Activated naive CD8-positive, alpha-beta T cell (primary cell): ENCODE data around the gene CFP.

Experiments
- H3K27ac Mint-ChIP-seq: one replicate; pipeline ENCODE4 v1.8.0; 2021; ENCODE audit warnings: mixed read lengths
- H3K27me3 Mint-ChIP-seq: one replicate; pipeline ENCODE4 v1.8.0; 2021; ENCODE audit warnings: mixed read lengths
- H3K36me3 Mint-ChIP-seq: one replicate; pipeline ENCODE4 v1.8.0; 2021; ENCODE audit warnings: mixed read lengths
- H3K4me1 Mint-ChIP-seq: one replicate; pipeline ENCODE4 v1.8.0; 2021; ENCODE audit warnings: low read depth, mixed read lengths
- H3K4me3 Mint-ChIP-seq: one replicate; pipeline ENCODE4 v1.8.0; 2021; ENCODE audit warnings: mild to moderate bottlenecking, mixed read lengths
- H3K9me3 Mint-ChIP-seq: one replicate; pipeline ENCODE4 v1.8.0; 2021; ENCODE audit warnings: low read depth, mixed read lengths

Gene CFP

DNA sequence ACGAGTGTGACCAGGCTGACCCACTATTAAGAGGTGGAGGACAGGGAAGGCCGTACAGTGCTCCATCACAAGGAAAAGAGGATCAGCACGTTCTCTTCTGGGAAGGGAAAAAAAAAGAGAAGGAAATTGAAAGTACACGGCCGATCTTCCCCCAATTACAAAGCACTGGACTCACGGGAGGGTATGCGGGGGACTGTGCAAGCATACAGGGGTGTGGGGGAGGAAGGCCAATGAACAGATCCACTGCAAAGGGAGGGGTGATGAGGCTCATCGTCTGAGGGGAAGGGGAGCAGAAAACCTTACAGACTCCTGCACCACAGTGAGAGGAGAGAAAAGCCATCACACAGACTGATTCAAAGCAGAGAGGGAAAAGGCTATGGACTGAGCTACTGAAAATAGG, 19.5 kb upstream of the CFP start:
- Mint-ChIP-seq H3K27me3 (no peaks in the 10 kb centered on the region), H3K4me1 (peaks cover 53% of the 10 kb centered on the region), H3K36me3 (peaks cover 3% of the 10 kb centered on the region), H3K4me3 (peak overlapping the region; percentile 89), H3K9me3 (no peaks in the 10 kb centered on the region), H3K27ac (peak overlapping the region; percentile 82)

DNA sequence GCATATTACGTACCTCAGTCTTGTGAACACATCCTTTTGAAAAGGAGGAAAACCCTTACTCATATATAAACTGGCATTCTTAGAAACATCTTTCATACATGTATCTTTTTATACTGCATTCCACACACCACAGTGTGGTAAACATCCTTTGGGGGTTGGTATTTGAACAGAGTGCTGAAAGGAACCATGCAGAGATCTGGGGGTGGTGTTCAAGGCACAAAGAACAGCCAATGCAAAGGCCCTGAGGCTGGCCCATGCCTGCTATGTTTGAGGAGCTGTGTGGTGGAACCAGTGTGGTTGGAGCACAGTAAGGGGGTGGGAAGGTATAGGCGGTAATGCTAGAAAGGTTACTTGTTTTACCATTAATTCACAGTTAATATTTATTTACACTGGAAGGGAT, 18.6 kb upstream of the CFP start:
- Mint-ChIP-seq H3K4me3 (peak overlapping the region; percentile 89), H3K4me1 (peaks cover 54% of the 10 kb centered on the region), H3K27ac (peak overlapping the region; percentile 82), H3K9me3 (no peaks in the 10 kb centered on the region), H3K36me3 (peaks cover 3% of the 10 kb centered on the region), H3K27me3 (no peaks in the 10 kb centered on the region)

DNA sequence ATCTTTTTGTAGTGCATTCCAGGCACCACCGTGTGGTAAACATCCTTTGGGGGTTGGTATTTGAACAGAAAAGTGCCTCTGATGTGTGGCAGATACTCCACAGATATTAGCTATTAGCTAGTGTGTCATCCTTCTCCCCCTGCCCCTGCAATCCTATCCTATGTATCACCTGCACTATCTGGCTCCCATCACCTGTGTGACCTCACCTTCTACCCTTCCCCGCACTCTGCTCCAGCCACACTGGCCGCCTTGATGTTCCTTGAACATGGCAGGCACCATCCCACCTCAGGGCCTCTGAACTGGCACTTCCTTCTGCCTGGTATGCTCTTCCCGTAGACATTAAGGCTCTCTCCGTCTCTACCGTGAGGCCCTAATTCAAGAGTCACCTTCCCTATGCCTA, 16.9 kb upstream of the CFP start:
- Mint-ChIP-seq H3K4me1 (peaks cover 51% of the 10 kb centered on the region), H3K9me3 (no peaks in the 10 kb centered on the region), H3K27ac (peak overlapping the region; percentile 46), H3K4me3 (no peak overlapping the region), H3K36me3 (peaks cover 3% of the 10 kb centered on the region), H3K27me3 (no peaks in the 10 kb centered on the region)

DNA sequence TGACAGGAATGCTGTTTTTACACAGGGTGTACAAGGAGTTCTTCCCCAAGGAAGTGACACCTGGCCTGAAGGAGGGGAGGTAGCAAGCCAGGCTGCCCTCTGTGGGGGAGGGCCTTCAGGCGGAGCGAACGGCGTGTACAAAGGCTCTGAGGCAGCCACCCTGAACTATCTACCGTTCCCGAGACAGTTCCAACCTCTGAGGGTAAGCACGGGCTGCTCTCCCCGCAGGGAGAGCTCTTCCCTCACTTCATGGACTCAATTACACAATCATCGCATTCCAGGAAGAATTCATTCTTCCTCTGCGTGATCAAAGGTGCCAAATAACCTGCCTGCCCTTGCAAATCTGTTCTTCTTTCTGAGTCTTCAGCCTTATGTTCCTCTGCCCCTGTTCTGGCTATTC, 15.8 kb upstream of the CFP start:
- no peaks in the 10 kb centered on the region for H3K9me3 Mint-ChIP-seq
- H3K36me3 Mint-ChIP-seq: no peaks in the 10 kb centered on the region
- H3K27ac Mint-ChIP-seq: no peak overlapping the region
- no peaks in the 10 kb centered on the region for H3K27me3 Mint-ChIP-seq
- H3K4me3 Mint-ChIP-seq: no peak overlapping the region
- H3K4me1 Mint-ChIP-seq: peaks cover 43% of the 10 kb centered on the region

DNA sequence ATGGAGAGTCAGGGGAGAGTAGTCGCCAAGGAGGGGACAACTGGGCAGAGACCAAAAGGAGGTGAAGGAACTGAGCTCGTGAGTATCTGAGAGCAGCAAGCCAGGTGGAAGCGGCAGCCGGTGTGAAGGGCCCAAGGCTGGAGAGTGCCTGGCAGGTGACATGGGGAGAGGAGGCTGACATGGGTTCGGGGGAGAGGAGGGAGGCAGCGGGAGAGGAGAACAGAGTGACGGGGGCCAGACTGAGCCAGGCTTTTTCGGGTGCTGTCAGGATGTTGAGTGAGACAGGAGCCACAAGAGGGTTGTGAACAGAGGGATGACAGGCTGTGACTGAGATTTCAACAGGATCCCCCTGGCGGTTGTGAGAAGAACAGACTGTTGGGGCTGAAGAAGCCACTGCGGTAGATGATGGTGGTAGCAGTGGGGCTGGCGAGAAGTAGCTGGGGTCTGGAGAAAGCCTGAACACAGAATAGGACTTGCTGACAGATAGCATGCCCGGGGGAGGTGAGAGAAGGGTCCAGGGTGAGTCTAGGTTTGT, 14.9 kb upstream of the CFP start:
- H3K36me3 Mint-ChIP-seq: peaks cover 6% of the 10 kb centered on the region
- H3K4me3 Mint-ChIP-seq: no peak overlapping the region
- H3K4me1 Mint-ChIP-seq: peaks cover 43% of the 10 kb centered on the region
- H3K27me3 Mint-ChIP-seq: no peaks in the 10 kb centered on the region
- H3K9me3 Mint-ChIP-seq: no peaks in the 10 kb centered on the region
- H3K27ac Mint-ChIP-seq: peak overlapping the region; percentile 54

DNA sequence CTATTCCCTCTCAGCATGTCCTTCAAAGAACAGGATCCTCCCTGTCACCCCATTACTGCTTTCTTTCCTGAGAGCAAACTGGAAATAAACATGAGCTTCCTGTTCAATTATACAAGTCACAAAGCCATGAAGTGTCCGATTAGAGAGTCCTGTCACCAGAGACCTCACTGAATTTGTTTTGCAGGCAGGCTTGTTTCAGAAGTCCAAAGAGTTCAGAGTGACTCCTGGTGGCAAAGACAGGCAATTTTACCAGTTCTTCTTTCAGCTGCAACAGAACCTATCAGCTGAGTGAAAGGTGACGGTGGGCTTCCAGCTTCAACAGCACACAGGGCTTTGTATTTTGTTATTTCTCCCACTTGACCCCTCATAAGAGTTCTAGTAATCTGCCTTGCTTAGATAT, 14.2 kb upstream of the CFP start:
- H3K4me1 Mint-ChIP-seq: peaks cover 37% of the 10 kb centered on the region
- H3K36me3 Mint-ChIP-seq: peaks cover 7% of the 10 kb centered on the region
- H3K27ac Mint-ChIP-seq: no peak overlapping the region
- H3K4me3 Mint-ChIP-seq: no peak overlapping the region
- no peaks in the 10 kb centered on the region for H3K9me3 Mint-ChIP-seq
- no peaks in the 10 kb centered on the region for H3K27me3 Mint-ChIP-seq

DNA sequence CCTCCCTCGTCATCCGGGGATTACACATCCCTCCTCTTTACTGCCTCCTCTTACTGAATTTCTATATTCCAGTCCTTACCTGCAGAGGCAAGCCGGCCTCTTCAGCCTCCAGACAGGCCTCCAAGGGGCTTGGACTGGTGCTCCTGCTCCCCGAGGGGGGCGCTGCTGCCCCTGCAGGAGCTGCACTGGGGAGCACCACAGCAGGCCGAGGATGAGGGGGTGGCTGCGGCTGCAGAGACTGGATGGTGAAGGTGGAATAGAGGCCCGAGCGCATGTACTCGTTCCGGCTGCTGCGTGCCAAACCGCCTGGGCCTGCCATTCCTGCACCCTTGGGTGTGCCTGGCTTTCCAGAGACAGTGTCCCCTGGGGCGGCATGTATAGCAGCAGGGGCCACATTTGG, 9.1 kb upstream of the CFP start:
- Mint-ChIP-seq H3K36me3 (peaks cover 7% of the 10 kb centered on the region), H3K4me3 (no peak overlapping the region), H3K9me3 (no peaks in the 10 kb centered on the region), H3K27me3 (no peaks in the 10 kb centered on the region), H3K27ac (peak overlapping the region; percentile 54), H3K4me1 (peaks cover 12% of the 10 kb centered on the region)

DNA sequence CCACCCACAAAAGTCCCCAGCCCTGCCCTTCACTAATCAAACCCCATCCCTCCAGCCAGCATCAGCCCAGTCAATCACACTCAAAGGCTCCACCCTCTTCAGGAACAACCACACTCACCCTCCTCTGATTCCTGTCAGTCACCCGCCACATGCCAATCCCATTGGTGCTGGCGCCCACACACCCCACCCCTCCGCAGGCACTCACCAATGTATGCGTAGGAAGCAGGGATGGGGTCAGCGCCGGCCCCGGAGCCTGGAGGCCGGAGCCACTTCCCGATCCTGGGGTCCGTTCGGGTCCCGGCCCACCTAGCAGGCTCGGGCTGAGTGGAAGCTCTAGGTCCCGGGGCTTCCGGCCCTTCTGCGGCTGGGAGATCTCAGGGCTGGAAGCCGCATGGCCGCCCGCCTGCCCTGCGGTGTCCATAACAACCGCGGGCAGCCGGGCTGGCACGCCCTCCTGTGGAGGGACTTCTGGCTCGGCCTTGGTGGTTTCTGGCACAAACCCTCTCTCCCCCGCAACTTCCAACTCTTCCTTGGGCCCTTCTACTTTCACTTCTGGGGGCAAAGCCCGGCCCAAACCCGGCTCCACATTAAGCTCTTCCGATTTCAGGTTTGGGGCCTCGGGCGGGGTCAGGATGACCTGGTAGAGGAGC, 7.9 kb upstream of the CFP start:
- Mint-ChIP-seq H3K27ac (no peak overlapping the region), H3K9me3 (no peaks in the 10 kb centered on the region), H3K36me3 (peaks cover 7% of the 10 kb centered on the region), H3K4me1 (peaks cover 12% of the 10 kb centered on the region), H3K27me3 (no peaks in the 10 kb centered on the region), H3K4me3 (peak overlapping the region; percentile 71)

DNA sequence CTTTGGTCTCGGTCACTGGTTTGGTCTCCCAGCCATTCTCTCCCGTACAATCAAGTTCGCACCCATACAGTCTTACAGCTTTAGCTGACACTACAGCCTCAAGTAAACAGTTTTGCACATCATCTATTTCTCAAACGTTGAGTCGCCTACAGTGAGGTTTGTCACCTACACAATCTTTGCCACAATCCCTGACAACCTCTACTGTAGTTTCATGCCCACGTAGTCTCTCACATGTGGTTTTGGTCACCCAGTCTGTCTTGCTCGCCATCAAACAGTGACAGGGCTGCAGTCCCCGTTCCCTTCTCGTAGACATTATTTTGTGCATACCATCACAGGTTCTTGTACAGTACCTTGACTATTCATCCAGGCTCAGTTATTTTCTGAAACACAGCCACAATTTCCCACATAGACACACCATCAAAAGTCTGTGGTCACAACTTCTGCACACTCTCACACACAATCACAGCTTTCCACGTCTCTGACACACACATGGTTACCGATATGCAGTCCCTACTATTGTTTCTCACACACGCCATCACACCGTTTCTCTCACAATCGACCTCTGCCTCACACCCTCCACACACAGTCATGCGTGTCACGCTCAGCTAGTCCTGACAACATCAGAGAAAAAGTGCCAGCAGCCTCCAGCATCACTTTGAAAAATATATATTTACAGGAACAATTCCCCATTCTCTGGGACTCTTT, 5.3 kb upstream of the CFP start:
- no peak overlapping the region for H3K27ac Mint-ChIP-seq
- peaks cover 18% of the 10 kb centered on the region for H3K4me1 Mint-ChIP-seq
- no peaks in the 10 kb centered on the region for H3K27me3 Mint-ChIP-seq
- H3K4me3 Mint-ChIP-seq: no peak overlapping the region
- H3K9me3 Mint-ChIP-seq: no peaks in the 10 kb centered on the region
- H3K36me3 Mint-ChIP-seq: peaks cover 5% of the 10 kb centered on the region

DNA sequence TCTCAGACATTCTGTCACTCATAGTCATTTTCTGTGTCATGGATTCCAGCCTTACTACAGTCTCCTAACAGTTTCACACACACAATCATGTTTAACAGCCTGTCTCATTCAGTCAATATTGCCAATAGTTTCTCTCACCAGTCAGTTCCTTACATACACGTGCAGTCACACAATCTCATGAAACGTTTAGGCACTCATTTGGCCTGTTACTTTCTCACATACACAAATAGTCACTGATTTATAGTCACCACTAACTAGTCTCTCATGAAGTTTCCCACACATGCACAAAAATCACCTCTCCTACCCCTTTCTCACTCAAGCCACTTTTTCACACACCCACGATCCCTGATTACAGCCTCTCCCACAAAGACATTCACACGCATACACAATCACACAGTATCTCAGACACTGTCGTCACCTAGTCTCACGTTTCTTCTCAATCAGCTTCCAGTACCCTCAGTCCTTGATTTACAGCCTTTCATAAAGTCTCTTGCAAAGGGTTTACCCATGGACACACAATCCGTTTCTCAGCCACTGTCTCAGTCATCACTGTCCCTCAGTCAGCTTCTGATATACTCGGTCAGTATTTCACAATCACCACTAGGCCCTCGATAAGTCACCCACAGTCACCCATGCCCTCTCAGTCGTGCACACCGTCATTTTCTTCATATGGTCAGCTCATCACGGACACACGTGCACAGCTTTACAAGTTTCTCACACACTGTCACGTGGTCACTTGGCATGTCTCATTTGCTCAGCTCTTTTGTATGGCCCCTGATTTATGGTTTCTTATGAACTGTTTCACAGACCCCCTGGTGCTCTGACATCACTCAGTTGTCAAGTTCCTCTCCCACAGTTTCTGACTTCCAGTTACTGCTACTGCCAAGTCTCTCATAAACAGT, 4.2 kb upstream of the CFP start:
- Mint-ChIP-seq H3K4me3 (no peak overlapping the region), H3K9me3 (no peaks in the 10 kb centered on the region), H3K27me3 (no peaks in the 10 kb centered on the region), H3K4me1 (peaks cover 24% of the 10 kb centered on the region), H3K36me3 (no peaks in the 10 kb centered on the region), H3K27ac (no peak overlapping the region)

DNA sequence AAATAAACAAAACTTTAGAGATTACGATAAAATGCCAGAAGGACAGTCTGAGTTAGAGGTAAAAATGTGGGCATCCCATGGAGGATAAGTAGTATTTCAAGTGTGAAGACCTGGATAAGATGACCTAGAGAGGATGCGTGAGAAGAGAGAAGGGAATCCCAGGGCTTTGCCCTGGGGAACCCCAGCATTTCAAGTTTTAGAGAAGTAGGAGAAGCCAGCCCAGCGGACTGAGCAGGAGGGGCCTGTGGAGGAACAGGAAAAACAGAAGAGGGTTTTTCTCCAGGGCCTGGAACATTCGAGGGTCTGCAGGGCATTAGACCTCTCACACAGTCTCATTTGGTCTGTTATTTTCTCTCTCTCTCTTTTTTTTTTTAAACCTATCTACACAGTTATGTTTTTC, 2.9 kb upstream of the CFP start:
- H3K36me3 Mint-ChIP-seq: no peaks in the 10 kb centered on the region
- no peak overlapping the region for H3K4me3 Mint-ChIP-seq
- no peaks in the 10 kb centered on the region for H3K27me3 Mint-ChIP-seq
- no peak overlapping the region for H3K27ac Mint-ChIP-seq
- H3K4me1 Mint-ChIP-seq: peaks cover 23% of the 10 kb centered on the region
- H3K9me3 Mint-ChIP-seq: no peaks in the 10 kb centered on the region

DNA sequence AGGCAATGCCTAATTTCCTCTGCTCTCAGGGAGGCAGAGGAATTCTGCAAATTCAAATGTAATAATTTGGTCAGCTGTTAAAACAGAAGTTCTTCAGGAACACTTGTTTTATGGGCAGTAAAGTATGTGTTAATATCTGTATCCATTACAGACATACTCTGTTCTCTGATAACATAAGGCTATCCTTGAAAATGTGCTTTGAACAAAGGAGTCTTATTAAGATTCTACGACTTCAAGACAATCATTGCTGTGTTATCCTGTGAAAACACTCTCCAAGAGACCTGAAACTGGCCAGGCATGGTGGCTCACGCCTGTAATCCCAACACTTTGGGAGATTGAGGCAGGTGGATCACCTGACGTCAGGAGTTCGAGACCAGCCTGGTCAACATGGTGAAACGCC, 1.9 kb upstream of the CFP start:
- no peaks in the 10 kb centered on the region for H3K27me3 Mint-ChIP-seq
- H3K4me1 Mint-ChIP-seq: peaks cover 20% of the 10 kb centered on the region
- no peak overlapping the region for H3K27ac Mint-ChIP-seq

DNA sequence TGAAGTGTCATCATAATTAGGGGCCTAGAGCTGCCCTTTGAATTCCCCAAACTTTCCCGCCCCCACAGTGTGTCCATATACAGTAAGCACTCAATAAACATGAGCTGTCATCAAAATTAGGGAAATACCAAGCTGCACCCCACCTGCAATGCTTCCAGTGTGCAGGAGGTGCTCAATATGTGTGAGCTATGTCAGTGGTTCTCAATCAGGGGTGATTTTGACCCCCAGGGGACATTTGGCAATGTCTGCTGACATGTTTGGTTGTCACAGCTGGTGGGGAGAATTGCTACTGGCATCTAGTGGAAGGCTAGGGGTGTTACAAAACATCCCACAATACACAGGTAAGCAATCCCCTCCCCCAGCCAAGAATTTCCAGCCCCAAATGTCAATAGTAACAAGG, 748 bp downstream of the CFP start:
- H3K9me3 Mint-ChIP-seq: no peaks in the 10 kb centered on the region
- no peaks in the 10 kb centered on the region for H3K36me3 Mint-ChIP-seq
- no peaks in the 10 kb centered on the region for H3K27me3 Mint-ChIP-seq
- peaks cover 19% of the 10 kb centered on the region for H3K4me1 Mint-ChIP-seq
- H3K27ac Mint-ChIP-seq: peak overlapping the region; percentile 50
- peak overlapping the region; percentile 80 for H3K4me3 Mint-ChIP-seq

More for the DNA sequence above, 1.9 kb upstream of the CFP start:
- H3K9me3 Mint-ChIP-seq: no peaks in the 10 kb centered on the region
- no peak overlapping the region for H3K4me3 Mint-ChIP-seq
- H3K36me3 Mint-ChIP-seq: no peaks in the 10 kb centered on the region

DNA sequence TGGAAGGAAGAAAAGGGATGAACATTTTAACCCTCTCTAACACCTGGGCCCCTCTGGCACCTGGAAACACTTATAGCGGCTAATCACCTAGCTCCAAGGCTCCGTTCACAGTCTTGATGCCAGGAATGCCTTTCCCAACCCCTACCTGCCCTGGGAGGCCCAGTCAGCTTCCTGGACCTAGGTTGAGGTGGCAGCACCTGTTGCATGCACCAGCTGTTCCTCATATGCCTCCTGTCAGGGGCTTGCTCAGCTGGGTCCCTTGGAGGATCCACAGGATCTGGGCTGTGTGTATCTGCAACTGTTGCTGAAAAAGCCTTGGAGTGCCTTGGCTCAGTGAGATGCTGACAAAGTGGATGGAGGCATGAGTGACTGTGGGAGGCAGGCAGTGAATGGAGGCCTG, 4.4 kb downstream of the CFP start:
- Mint-ChIP-seq H3K27ac (no peak overlapping the region), H3K27me3 (no peaks in the 10 kb centered on the region)

DNA sequence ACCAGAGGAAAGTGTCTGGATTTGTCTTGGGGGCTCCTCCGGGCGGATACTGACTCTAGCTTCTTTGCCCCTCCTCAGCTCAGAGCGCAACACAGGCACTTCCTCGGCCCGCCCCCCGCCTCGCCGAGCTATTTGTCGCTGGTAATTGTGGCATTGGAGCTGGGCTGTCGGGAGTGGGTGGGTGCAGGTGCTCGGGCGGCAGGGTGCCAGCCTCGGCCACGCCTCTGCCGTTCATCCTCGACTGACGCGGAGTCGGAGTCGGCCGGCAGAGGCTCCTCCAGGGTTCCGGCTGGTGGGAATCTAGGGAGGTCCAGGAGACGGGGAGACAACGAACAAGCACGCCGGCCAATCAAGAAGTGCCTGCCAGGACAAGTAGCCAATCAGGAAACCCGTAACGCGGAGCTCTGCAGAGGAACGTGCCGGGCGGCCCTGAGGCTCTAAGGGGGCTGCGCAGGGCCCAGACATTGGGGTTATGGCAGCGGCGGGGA, 6.1 kb downstream of the CFP start:
- H3K9me3 Mint-ChIP-seq: no peaks in the 10 kb centered on the region
- H3K36me3 Mint-ChIP-seq: no peaks in the 10 kb centered on the region
- H3K27ac Mint-ChIP-seq: peak overlapping the region; percentile 34
- H3K4me1 Mint-ChIP-seq: peaks cover 21% of the 10 kb centered on the region
- H3K27me3 Mint-ChIP-seq: no peaks in the 10 kb centered on the region
- H3K4me3 Mint-ChIP-seq: peak overlapping the region; percentile 81

More for the DNA sequence above, 4.4 kb downstream of the CFP start:
- Mint-ChIP-seq H3K9me3 (no peaks in the 10 kb centered on the region), H3K36me3 (no peaks in the 10 kb centered on the region), H3K4me3 (no peak overlapping the region), H3K4me1 (peaks cover 29% of the 10 kb centered on the region)
